ENCODE data around the gene RAX2.
"Not testable (repeated sequence)": the region's sequence is repeated elsewhere in the genome, so short reads cannot be mapped to it uniquely, and the experiment has no call there.

DNA sequence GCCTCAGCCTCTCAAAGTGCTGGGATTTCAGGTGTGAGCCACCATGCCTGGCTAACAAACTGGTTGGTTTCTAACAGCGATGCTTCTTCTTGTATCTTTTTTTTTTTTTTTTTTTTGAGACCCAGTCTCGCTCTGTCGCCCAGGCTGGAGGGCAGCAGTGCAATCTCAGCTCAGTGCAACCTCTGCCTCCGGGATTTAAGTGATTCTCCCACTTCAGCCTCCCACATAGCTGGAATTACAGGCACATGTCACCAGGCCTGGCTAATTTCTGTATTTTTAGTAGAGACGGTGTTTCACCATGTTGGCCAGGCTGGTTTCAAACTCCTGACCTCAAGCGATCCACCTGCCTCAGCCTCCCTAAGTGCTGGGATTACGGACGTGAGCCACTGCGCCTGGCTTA is 44.1 kb upstream of the RAX2 start:
- not testable (repeated sequence) for TF ChIP-seq POLR2AphosphoS5 (IDR thresholded peaks at IDR 0.05; ENCODE audit: borderline replicate concordance, low read depth, low read length); EZH2 (IDR thresholded peaks at IDR 0.05); FOXP2 (optimal IDR thresholded peaks at IDR 0.05; ENCODE audit: control extremely low read depth, extremely low read length, insufficient read depth)
